ENCODE results near the gene ZNF407.

The ZNF407 gene

GRCh38 chr18:74788657-74789056 is 191.0 kb downstream of the ZNF407 start:
- H3K36me3 ChIP-seq, result no peaks in the 10 kb centered on the region
- no peak overlapping the region for H3K4me3 ChIP-seq (ENCODE audit: low read depth, low read length)
- DNase-seq, result no peak
- H3K9me3 ChIP-seq, result no peaks in the 10 kb centered on the region
- no peaks in the 10 kb centered on the region for H3K4me1 ChIP-seq
- TF ChIP-seq CTCF (IDR thresholded peaks at IDR 0.05; ENCODE audit: low read depth, low read length), result no peak
- no peaks in the 10 kb centered on the region for H3K27me3 ChIP-seq

GRCh38 chr18:74789078-74789477 is 191.4 kb downstream of the ZNF407 start:
- no peaks in the 10 kb centered on the region for H3K27me3 ChIP-seq
- H3K4me3 ChIP-seq (ENCODE audit: low read depth, low read length), result no peak overlapping the region
- DNase-seq, result no peak
- H3K9me3 ChIP-seq, result no peaks in the 10 kb centered on the region
- TF ChIP-seq CTCF (IDR thresholded peaks at IDR 0.05; ENCODE audit: low read depth, low read length), result no peak
- no peaks in the 10 kb centered on the region for H3K4me1 ChIP-seq
- H3K36me3 ChIP-seq, result no peaks in the 10 kb centered on the region

GRCh38 chr18:74790451-74790850 is 192.8 kb downstream of the ZNF407 start:
- Histone ChIP-seq H3K4me3 (ENCODE audit: low read depth, low read length) (no peak overlapping the region), H3K9me3 (no peaks in the 10 kb centered on the region), H3K27me3 (no peaks in the 10 kb centered on the region), H3K36me3 (no peaks in the 10 kb centered on the region), H3K4me1 (no peaks in the 10 kb centered on the region)
- no peak for DNase-seq
- no peak for TF ChIP-seq CTCF (IDR thresholded peaks at IDR 0.05; ENCODE audit: low read depth, low read length)

GRCh38 chr18:74791501-74792194 is 194.0 kb downstream of the ZNF407 start:
- DNase-seq, result no peak
- no peaks in the 10 kb centered on the region for H3K9me3 ChIP-seq
- H3K4me3 ChIP-seq (ENCODE audit: low read depth, low read length), result no peak overlapping the region
- no peaks in the 10 kb centered on the region for H3K27me3 ChIP-seq
- H3K4me1 ChIP-seq, result peaks cover 2% of the 10 kb centered on the region; the same call in 1 of the 2 replicates
- no peak for TF ChIP-seq CTCF (IDR thresholded peaks at IDR 0.05; ENCODE audit: low read depth, low read length)
- H3K36me3 ChIP-seq, result no peaks in the 10 kb centered on the region

- Histone ChIP-seq H3K36me3 (no peaks in the 10 kb centered on the region), H3K27me3 (no peaks in the 10 kb centered on the region), H3K9me3 (no peaks in the 10 kb centered on the region), H3K4me1 (peaks cover 4% of the 10 kb centered on the region; the same call in 1 of the 2 replicates), H3K4me3 (ENCODE audit: low read depth, low read length) (no peak overlapping the region)
- TF ChIP-seq CTCF (IDR thresholded peaks at IDR 0.05; ENCODE audit: low read depth, low read length), result no peak
- DNase-seq, result no peak
These were observed 196.1 kb downstream of the ZNF407 start for GRCh38 chr18:74793746-74794145.

- no peak for TF ChIP-seq CTCF (IDR thresholded peaks at IDR 0.05; ENCODE audit: low read depth, low read length)
- H3K4me3 ChIP-seq (ENCODE audit: low read depth, low read length), result no peak overlapping the region
- H3K36me3 ChIP-seq, result no peaks in the 10 kb centered on the region
- DNase-seq, result no peak
- no peaks in the 10 kb centered on the region for H3K9me3 ChIP-seq
- H3K4me1 ChIP-seq, result peaks cover 4% of the 10 kb centered on the region; the same call in 1 of the 2 replicates
- no peaks in the 10 kb centered on the region for H3K27me3 ChIP-seq
These were observed 198.1 kb downstream of the ZNF407 start for GRCh38 chr18:74795751-74796150.

Measured in BE2C (cell line).